Ovary (tissue), 3 donors: ENCODE data around the gene PMPCB.

ENCODE experiments used
- EP300 ChIP-seq: sonication (generic); formaldehyde crosslinking; IDR thresholded peaks from one replicate; pipeline ENCODE4 v1.6.1; 2017; ENCODE audit warnings: antibody characterized with exemption
- POLR2A ChIP-seq: fragments of 450-650 bp; IDR thresholded peaks from one replicate; pipeline ENCODE4 v1.6.1; 2017; ENCODE audit warnings: antibody characterized with exemption, mild to moderate bottlenecking, moderate library complexity
- TF ChIP-seq, protein P1 (sequence below), 3 donors: fragments of 450-650 bp in 2 of 3; fragments of 200-600 bp in 1 of 3; IDR thresholded peaks; one replicate each; pipeline versions ENCODE4 v1.5.1 to v1.8.0; 2016 to 2022; ENCODE audit warnings: antibody characterized with exemption in 3 of 3, mild to moderate bottlenecking in 1 of 3
- donor health status: DM: no; HTN: no; CAD: no.

DNA sequence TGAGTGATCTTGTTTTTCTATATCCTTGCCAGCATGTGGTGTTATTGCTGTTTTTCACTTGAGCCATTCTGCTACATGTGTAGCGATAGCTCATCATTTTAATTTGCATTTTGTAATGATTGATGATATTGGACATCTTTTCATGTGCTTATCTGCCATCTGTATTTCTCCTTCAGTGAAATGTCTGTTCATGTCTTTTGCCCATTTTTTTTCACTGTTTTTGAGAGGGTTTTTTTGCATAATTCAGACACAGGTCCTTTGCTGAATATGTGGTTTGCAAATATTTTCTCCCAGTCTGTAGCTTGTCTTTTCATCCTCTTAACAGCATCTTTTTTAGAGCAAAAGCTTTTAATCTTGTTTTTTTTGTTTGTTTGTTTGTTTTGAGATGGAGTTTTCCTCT, 3.7 kb upstream of the PMPCB start:
- no peak for TF ChIP-seq POLR2A
- TF ChIP-seq, protein P1, sequence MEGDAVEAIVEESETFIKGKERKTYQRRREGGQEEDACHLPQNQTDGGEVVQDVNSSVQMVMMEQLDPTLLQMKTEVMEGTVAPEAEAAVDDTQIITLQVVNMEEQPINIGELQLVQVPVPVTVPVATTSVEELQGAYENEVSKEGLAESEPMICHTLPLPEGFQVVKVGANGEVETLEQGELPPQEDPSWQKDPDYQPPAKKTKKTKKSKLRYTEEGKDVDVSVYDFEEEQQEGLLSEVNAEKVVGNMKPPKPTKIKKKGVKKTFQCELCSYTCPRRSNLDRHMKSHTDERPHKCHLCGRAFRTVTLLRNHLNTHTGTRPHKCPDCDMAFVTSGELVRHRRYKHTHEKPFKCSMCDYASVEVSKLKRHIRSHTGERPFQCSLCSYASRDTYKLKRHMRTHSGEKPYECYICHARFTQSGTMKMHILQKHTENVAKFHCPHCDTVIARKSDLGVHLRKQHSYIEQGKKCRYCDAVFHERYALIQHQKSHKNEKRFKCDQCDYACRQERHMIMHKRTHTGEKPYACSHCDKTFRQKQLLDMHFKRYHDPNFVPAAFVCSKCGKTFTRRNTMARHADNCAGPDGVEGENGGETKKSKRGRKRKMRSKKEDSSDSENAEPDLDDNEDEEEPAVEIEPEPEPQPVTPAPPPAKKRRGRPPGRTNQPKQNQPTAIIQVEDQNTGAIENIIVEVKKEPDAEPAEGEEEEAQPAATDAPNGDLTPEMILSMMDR (IDR thresholded peaks at IDR 0.05) = no peak
- TF ChIP-seq EP300 = no peak
